KG1 (cell line): ENCODE measurements around the gene OLFM1.
"Not testable (repeated sequence)": the region's sequence is repeated elsewhere in the genome, so short reads cannot be mapped to it uniquely, and the experiment has no call there.

Experiments
- DNase-seq: peaks from one replicate; lab custom pipeline; 2025; lab: John Stamatoyannopoulos, UW

OLFM1 gene

GRCh38 chr9:135134268-135135022, 47.0 kb downstream of the OLFM1 start:
- DNase-seq: no peak

- no peak for DNase-seq
These were observed 47.9 kb downstream of the OLFM1 start for GRCh38 chr9:135135171-135135928.

- DNase-seq: no peak
These were observed 48.5 kb downstream of the OLFM1 start for GRCh38 chr9:135135929-135136315.

- no peak for DNase-seq
These were observed 49.0 kb downstream of the OLFM1 start for GRCh38 chr9:135136481-135136880.

GRCh38 chr9:135136991-135137832, 49.7 kb downstream of the OLFM1 start:
- DNase-seq: no peak

GRCh38 chr9:135138078-135138855, 50.8 kb downstream of the OLFM1 start:
- no peak for DNase-seq

GRCh38 chr9:135139366-135139959, 52.0 kb downstream of the OLFM1 start:
- no peak for DNase-seq

- DNase-seq: no peak
These were observed 53.8 kb downstream of the OLFM1 start for GRCh38 chr9:135141183-135141774.

GRCh38 chr9:135144581-135145170, 57.2 kb downstream of the OLFM1 start:
- DNase-seq: no peak

GRCh38 chr9:135145312-135145711, 57.8 kb downstream of the OLFM1 start:
- DNase-seq: no peak

GRCh38 chr9:135146241-135146640, 58.8 kb downstream of the OLFM1 start:
- DNase-seq: no peak

- DNase-seq: no peak
These were observed 59.5 kb downstream of the OLFM1 start for GRCh38 chr9:135146766-135147473.

- DNase-seq: no peak
These were observed 60.0 kb downstream of the OLFM1 start for GRCh38 chr9:135147474-135147805.

- DNase-seq: no peak
These were observed 60.5 kb downstream of the OLFM1 start for GRCh38 chr9:135147938-135148337.

- no peak for DNase-seq
These were observed 60.9 kb downstream of the OLFM1 start for GRCh38 chr9:135148386-135148785.

GRCh38 chr9:135149901-135150300, 62.4 kb downstream of the OLFM1 start:
- not testable (repeated sequence) for DNase-seq

GRCh38 chr9:135150981-135151380, 63.5 kb downstream of the OLFM1 start:
- DNase-seq: no peak

GRCh38 chr9:135151757-135152613, 64.5 kb downstream of the OLFM1 start:
- no peak for DNase-seq
